PC-9 (cell line): ENCODE data around the gene SPDYC.

Experiments used
- CTCF ChIP-seq: fragments of 200-600 bp; sonication (generic); conservative IDR thresholded peaks from 2 replicates; pipeline ENCODE4 v1.6.1; 2017; ENCODE audit warnings: mixed run types, antibody characterized with exemption, mild to moderate bottlenecking, moderate library complexity
- EZH2 ChIP-seq: fragments of 200-600 bp; sonication (generic); IDR thresholded peaks from 2 replicates; pipeline ENCODE4 v1.8.0; 2017; ENCODE audit warnings: antibody characterized with exemption, low read depth

- TF ChIP-seq CTCF (no peak), EZH2 (no peak)
Measured at GRCh38 chr11:65206901-65207300, 36.9 kb downstream of the SPDYC start.
